A673 (cell line): ENCODE results near the gene IGFL4. TPM values are rescaled to one million over a fixed set of nuclear protein-coding genes. Genes with fewer than 3 reads are reported as not detected.

Experiments
- microRNA-seq: library from miRNA; unstranded; fragments of <30 nt; microRNA quantifications from one replicate; pipeline ENCODE4 v1.2.0, GENCODE V29; 2021
- total RNA-seq: library from RNA; stranded (reverse); gene quantifications from 2 replicates; pipeline ENCODE4 v1.2.3, GENCODE V29; 2021

IGFL4 gene
- total RNA-seq, 1 experiment from 2014 or later = not detected

Small RNAs within 50 kb of the gene (microRNA-seq; reads per million reads assigned to microRNA genes)
- 549 reads per million, percentile 77 among the genes with 10 or more reads in this experiment for gene MIR769

Other genes with a start within 250 kb of the IGFL4 start
- gene DMWD, start 248.2 kb downstream of the IGFL4 start, total RNA-seq = 79.2 and 86.7 TPM in 2 replicates
- 0.15 and 0.19 TPM in 2 replicates for gene RSPH6A, start 225.7 kb downstream of the IGFL4 start, total RNA-seq
- 85.5 and 92.4 TPM in 2 replicates for gene SYMPK, start 177.9 kb downstream of the IGFL4 start, total RNA-seq
- gene FOXA3, start 176.7 kb downstream of the IGFL4 start, total RNA-seq = not detected in 2 replicates
- 29.7 and 34.5 TPM in 2 replicates for gene IRF2BP1, start 154.9 kb downstream of the IGFL4 start, total RNA-seq
- 11.4 and 13.5 TPM in 2 replicates for gene MYPOP, start 138.4 kb downstream of the IGFL4 start, total RNA-seq
- not detected in 2 replicates for gene NANOS2, start 126.2 kb downstream of the IGFL4 start, total RNA-seq
- not detected in 2 replicates for gene NOVA2, start 67.1 kb downstream of the IGFL4 start, total RNA-seq
- gene CCDC61, start 45.5 kb downstream of the IGFL4 start, total RNA-seq = 15.4 and 16.5 TPM in 2 replicates
- not detected in 2 replicates for gene PGLYRP1, start 17.9 kb downstream of the IGFL4 start, total RNA-seq
- gene IGFL3, start 83.7 kb upstream of the IGFL4 start, total RNA-seq = not detected in 2 replicates
- 0.45 and 0.59 TPM in 2 replicates for gene IGFL2, start 107.2 kb upstream of the IGFL4 start, total RNA-seq
- not detected in 2 replicates for gene IGFL1, start 188.7 kb upstream of the IGFL4 start, total RNA-seq